Omental fat pad (tissue), 4 donors: ENCODE measurements around the gene RSKR. TPM values are rescaled to one million over a fixed set of nuclear protein-coding genes. Genes with fewer than 3 reads are reported as not detected.

Experiments
- ATAC-seq: fragments of 150-250 bp; one replicate; pipeline ENCODE4 v1.9.1; 2016; ENCODE audit warnings: mild to moderate bottlenecking, moderate library complexity; ENCODE audit not compliant: low FRiP score
- DNase-seq: peaks from one replicate; pipeline ENCODE4 v3.0.0-alpha.2; 2019; ENCODE audit warnings: low spot score
- CTCF ChIP-seq, 3 donors: fragments of 450-650 bp; IDR thresholded peaks; one replicate each; pipeline ENCODE4 v1.5.1; 2016 to 2017; ENCODE audit warnings: antibody characterized with exemption in 3 of 3, mild to moderate bottlenecking in 3 of 3, moderate library complexity in 2 of 3
- total RNA-seq, 4 donors: library from RNA; depleted of rRNA; stranded (reverse); fragments of >200 nt; gene quantifications; one replicate each; pipeline ENCODE4 v1.1.0, GENCODE V29; 2016

Gene RSKR
- total RNA-seq, 4 donors from 2014 or later, result 3.6 to 10.6 (median 8.0) TPM

- no peak for TF ChIP-seq CTCF (IDR thresholded peaks at IDR 0.05)
- ATAC-seq (no peak), DNase-seq (no peak)
These were observed 41.5 kb downstream of the RSKR start for GRCh38 chr17:28572259-28573039.

- ATAC-seq (peak; percentile 99), DNase-seq (peak; percentile 66)
- TF ChIP-seq CTCF (IDR thresholded peaks at IDR 0.05), result no peak
These were observed 42.4 kb downstream of the RSKR start, which contains the start of gene PIGS for GRCh38 chr17:28571361-28572122. TSS of gene PIGS (minus strand) at chr17:28571524. CDS start at chr17:28571496, 28 bp downstream.

- DNase-seq (no peak), ATAC-seq (peak; percentile 20)
- TF ChIP-seq CTCF (IDR thresholded peaks at IDR 0.05), result no peak
These were observed 43.1 kb downstream of the RSKR start for GRCh38 chr17:28570716-28571360.

GRCh38 chr17:28569446-28569845 is 44.5 kb downstream of the RSKR start:
- DNase-seq, result no peak
- no peak for TF ChIP-seq CTCF (IDR thresholded peaks at IDR 0.05)

GRCh38 chr17:28567604-28568003 is 46.4 kb downstream of the RSKR start:
- ATAC-seq (no peak), DNase-seq (no peak)
- no peak for TF ChIP-seq CTCF (IDR thresholded peaks at IDR 0.05)

More at GRCh38 chr17:28569446-28569845, 44.5 kb downstream of the RSKR start:
- ATAC-seq, result no peak

- ATAC-seq (no peak), DNase-seq (no peak)
- no peak for TF ChIP-seq CTCF (IDR thresholded peaks at IDR 0.05)
These were observed 50.5 kb downstream of the RSKR start for GRCh38 chr17:28563475-28563874.

Other genes starting within 250 kb of the RSKR start
- not detected for gene SEBOX, start 249.0 kb downstream of the RSKR start, total RNA-seq
- 10 to 100 TPM in 2 of 4 donors, 1 to 10 TPM in 2; 3.2 to 82.4 (median 14.7) TPM for gene VTN, start 243.9 kb downstream of the RSKR start, total RNA-seq
- 10 to 100 TPM in 3 of 4 donors, 1 to 10 TPM in 1; 8.5 to 13.1 (median 12.3) TPM for gene SARM1, start 242.5 kb downstream of the RSKR start, total RNA-seq
- 10 to 100 TPM; 11.3 to 16.9 (median 12.9) TPM for gene SLC46A1, start 208.0 kb downstream of the RSKR start, total RNA-seq
- gene SLC13A2, start 140.5 kb downstream of the RSKR start, total RNA-seq, result not detected
- gene FOXN1, start 107.8 kb downstream of the RSKR start, total RNA-seq, result not detected
- 10 to 100 TPM; 16.8 to 32.6 (median 24.6) TPM for gene UNC119, start 61.6 kb downstream of the RSKR start, total RNA-seq
- 10 to 100 TPM; 33.1 to 55.5 (median 45.2) TPM for gene PIGS, start 42.7 kb downstream of the RSKR start, total RNA-seq
- 10 to 100 TPM; 17.3 to 83.0 (median 33.6) TPM for gene ALDOC, start 37.3 kb downstream of the RSKR start, total RNA-seq
- gene SPAG5, start 15.2 kb downstream of the RSKR start, total RNA-seq, result 10 to 100 TPM in 1 of 4 donors, 1 to 10 TPM in 2, under 1 TPM in 1; 0.50 to 12.0 (median 4.5) TPM
- 100 to 1,000 TPM; 113 to 141 (median 121) TPM for gene BLTP2, start 31.0 kb upstream of the RSKR start, total RNA-seq
- gene SDF2, start 47.7 kb upstream of the RSKR start, total RNA-seq, result 10 to 100 TPM; 38.2 to 44.4 (median 41.5) TPM
- gene SUPT6H, start 48.0 kb upstream of the RSKR start, total RNA-seq, result 10 to 100 TPM; 51.9 to 98.8 (median 63.1) TPM
- 1 to 10 TPM; 1.2 to 6.0 (median 1.8) TPM for gene PROCA1, start 97.7 kb upstream of the RSKR start, total RNA-seq
- gene RAB34, start 103.7 kb upstream of the RSKR start, total RNA-seq, result 100 to 1,000 TPM in 2 of 4 donors, 10 to 100 TPM in 2; 90.4 to 112 (median 101) TPM
- 100 to 1,000 TPM; 568 to 719 (median 636) TPM for gene RPL23A, start 105.8 kb upstream of the RSKR start, total RNA-seq
- 1 to 10 TPM in 3 of 4 donors, not detected in 1; 2.1 to 5.2 (median 3.6) TPM for gene TLCD1, start 112.0 kb upstream of the RSKR start, total RNA-seq
- gene NEK8, start 114.6 kb upstream of the RSKR start, total RNA-seq, result 1 to 10 TPM; 1.9 to 3.4 (median 2.5) TPM
- 10 to 100 TPM in 2 of 4 donors, 1 to 10 TPM in 2; 8.4 to 66.7 (median 30.7) TPM for gene TRAF4, start 129.8 kb upstream of the RSKR start, total RNA-seq
- 10 to 100 TPM; 12.2 to 19.0 (median 14.0) TPM for gene FAM222B, start 228.6 kb upstream of the RSKR start, total RNA-seq
- gene ERAL1, start 240.8 kb upstream of the RSKR start, total RNA-seq, result 10 to 100 TPM; 21.3 to 35.9 (median 27.8) TPM